HepG2 (cell line): ENCODE data around the gene SLC22A23. TPM values are rescaled to one million over a fixed set of nuclear protein-coding genes. Genes with fewer than 3 reads are reported as not detected.

Source experiments
- AFF4 ChIP-seq: sonication (generic); formaldehyde crosslinking; IDR thresholded peaks from 2 replicates; pipeline ENCODE4 v1.4.0; 2020; ENCODE audit warnings: missing genetic modification reagents
- CHD4 ChIP-seq: fragments of 200-600 bp; sonication (generic); IDR thresholded peaks from 2 replicates; pipeline ENCODE4 v1.7.0; 2017; ENCODE audit warnings: mild to moderate bottlenecking, low read length, borderline replicate concordance
- HBP1 ChIP-seq: IDR thresholded peaks from 2 replicates; pipeline ENCODE4 v1.6.1; 2016; ENCODE audit warnings: low read depth, control low read depth
- HDAC1 ChIP-seq: sonication (generic); formaldehyde crosslinking; IDR thresholded peaks from 2 replicates; pipeline ENCODE4 v1.5.1; 2020; ENCODE audit warnings: mild to moderate bottlenecking, missing genetic modification reagents
- MED1 ChIP-seq: sonication (generic); formaldehyde crosslinking; IDR thresholded peaks from 2 replicates; pipeline ENCODE4 v1.4.0; 2020; ENCODE audit warnings: missing genetic modification reagents
- RARA ChIP-seq: IDR thresholded peaks from 2 replicates; pipeline ENCODE4 v1.6.1; 2016; ENCODE audit warnings: missing genetic modification reagents, missing compliant biosample characterization
- RARG ChIP-seq: sonication (generic); formaldehyde crosslinking; IDR thresholded peaks from 2 replicates; pipeline ENCODE4 v1.4.0; 2020; ENCODE audit warnings: low read depth, mild to moderate bottlenecking, missing genetic modification reagents
- SNRNP70 ChIP-seq: fragments of 200-400 bp; formaldehyde crosslinking; IDR thresholded peaks from 2 replicates; pipeline ENCODE4 v1.6.1; 2017; ENCODE audit warnings: mild to moderate bottlenecking, low read depth, low read length, moderate library complexity
- ZBTB38 ChIP-seq: sonication (generic); formaldehyde crosslinking; IDR thresholded peaks from 2 replicates; pipeline ENCODE4 v1.5.1; 2020; ENCODE audit warnings: mild to moderate bottlenecking, missing genetic modification reagents
- ZFY ChIP-seq: sonication (generic); formaldehyde crosslinking; IDR thresholded peaks from 2 replicates; pipeline ENCODE4 v1.4.0; 2020; ENCODE audit warnings: missing genetic modification reagents
- ZNF556 ChIP-seq: sonication (generic); formaldehyde crosslinking; IDR thresholded peaks from 2 replicates; pipeline ENCODE4 v1.4.0; 2020; ENCODE audit warnings: mild to moderate bottlenecking, missing genetic modification reagents, borderline replicate concordance
- ZNF800 ChIP-seq: sonication (generic); formaldehyde crosslinking; IDR thresholded peaks from 2 replicates; pipeline ENCODE4 v1.4.0; 2020; ENCODE audit warnings: missing genetic modification reagents
- polyA plus RNA-seq, 8 experiments: library from polyadenylated mRNA; depleted of rRNA in 3 of 8; stranded (reverse) in 7 of 8; unstranded in 1 of 8; fragments of >200 nt; fragmentation: Illumina TruSeq in 4 of 8; extraction: Trizol in 4 of 8; gene quantifications; 2 replicates each; pipeline versions ENCODE4 v1.2.1 to v1.2.3, GENCODE V29; 2011 to 2016; ENCODE audit warnings: low read depth in 4 of 8, missing spikeins in 1 of 8, mixed read lengths in 1 of 8; ENCODE audit not compliant: insufficient read depth in 1 of 8
- total RNA-seq, 5 experiments: library from RNA; depleted of rRNA; stranded (reverse); fragments of >200 nt; fragmentation: Illumina TruSeq; extraction: Trizol; gene quantifications; 2 replicates each; pipeline ENCODE4 v1.2.3, GENCODE V29; 2016; ENCODE audit warnings: low read depth in 1 of 5
- TF ChIP-seq, protein P1 (sequence below): sonication (generic); formaldehyde crosslinking; IDR thresholded peaks from 2 replicates; pipeline ENCODE4 v1.5.1; 2020; ENCODE audit warnings: missing genetic modification reagents, mild to moderate bottlenecking, borderline replicate concordance
- TF ChIP-seq, protein P2 (sequence below): sonication (generic); formaldehyde crosslinking; IDR thresholded peaks from 2 replicates; pipeline ENCODE4 v1.4.0; 2020; ENCODE audit warnings: missing genetic modification reagents, borderline replicate concordance
- TF ChIP-seq, protein P3 (sequence below): IDR thresholded peaks from 2 replicates; pipeline ENCODE4 v1.6.1; 2012; ENCODE audit warnings: low read depth, low read length, improper control_type of control experiment

Gene SLC22A23
- total and polyA plus RNA-seq, 2 of the 13 experiments (the other 11 are each of a cell fraction or from before 2014, with no cell fraction given) = 11.8 to 17.5 TPM

DNA sequence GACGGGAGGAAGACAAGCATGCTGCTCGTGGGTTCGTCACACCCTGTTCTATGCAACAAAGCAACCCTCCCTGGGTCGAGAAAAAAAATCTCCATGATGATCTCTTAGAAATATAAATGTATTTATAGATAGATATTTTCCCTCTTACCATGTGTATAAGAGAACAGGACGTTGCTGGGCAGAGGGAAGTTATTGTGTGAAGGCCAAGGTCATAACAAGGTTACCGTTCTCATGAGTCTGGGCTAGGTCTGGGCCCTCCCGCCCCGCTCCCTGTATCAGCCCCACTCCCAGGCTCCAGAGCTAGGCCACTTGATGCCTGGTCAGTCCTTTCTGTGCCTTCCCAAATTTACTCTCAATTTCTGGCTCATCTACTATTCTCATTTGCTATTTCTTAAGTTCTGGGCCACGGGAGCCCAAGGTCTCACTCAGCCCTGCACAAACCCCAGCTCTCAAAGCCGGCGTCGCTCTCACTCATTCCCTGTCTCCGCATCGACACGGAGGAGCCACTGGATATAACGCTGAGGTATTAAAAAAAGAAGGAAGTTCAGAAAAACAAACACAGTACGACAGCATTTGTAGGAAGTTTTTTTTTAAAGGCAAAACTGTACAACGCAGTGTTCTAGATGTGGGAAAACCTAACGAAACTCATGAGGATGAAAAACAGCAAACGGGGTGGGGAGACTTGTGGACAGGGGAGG, 101.3 kb downstream of the SLC22A23 start (continued):
- TF ChIP-seq AFF4 = 0 out of 2 replicates have a peak, but pooled peaks have one; percentile 45
- TF ChIP-seq ZBTB38 (CRISPR knock-in tag) = peak; percentile 93
- TF ChIP-seq RARA = peak; percentile 69
- no peak for TF ChIP-seq SNRNP70
- TF ChIP-seq, protein P1, sequence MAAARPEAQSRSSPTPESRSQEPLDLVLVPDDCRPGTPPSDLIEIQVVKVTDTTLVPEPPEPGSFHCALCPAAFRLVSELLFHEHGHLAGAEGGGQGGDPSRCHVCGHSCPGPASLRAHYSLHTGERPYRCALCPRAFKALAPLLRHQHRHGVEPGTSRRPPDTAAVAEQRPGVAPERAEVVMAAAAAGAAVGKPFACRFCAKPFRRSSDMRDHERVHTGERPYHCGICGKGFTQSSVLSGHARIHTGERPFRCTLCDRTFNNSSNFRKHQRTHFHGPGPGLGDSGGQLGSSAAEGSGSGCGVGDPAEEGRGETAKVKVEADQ (CRISPR knock-in tag) = peak; percentile 77
- 0 out of 2 replicates have a peak, but pooled peaks have one; percentile 31 for TF ChIP-seq CHD4
- TF ChIP-seq ZNF556 (CRISPR knock-in tag) = peak; percentile 32; the same call in 1 of the 2 replicates
- 0 out of 2 replicates have a peak, but pooled peaks have one; percentile 4 for TF ChIP-seq HBP1
- peak; percentile 41 for TF ChIP-seq ZFY (CRISPR knock-in tag)
- no peak for TF ChIP-seq MED1
- peak; percentile 75; the same call in 1 of the 2 replicates for TF ChIP-seq RARG
- peak; percentile 40; the same call in 1 of the 2 replicates for TF ChIP-seq ZNF800 (CRISPR knock-in tag)
- TF ChIP-seq, protein P2, sequence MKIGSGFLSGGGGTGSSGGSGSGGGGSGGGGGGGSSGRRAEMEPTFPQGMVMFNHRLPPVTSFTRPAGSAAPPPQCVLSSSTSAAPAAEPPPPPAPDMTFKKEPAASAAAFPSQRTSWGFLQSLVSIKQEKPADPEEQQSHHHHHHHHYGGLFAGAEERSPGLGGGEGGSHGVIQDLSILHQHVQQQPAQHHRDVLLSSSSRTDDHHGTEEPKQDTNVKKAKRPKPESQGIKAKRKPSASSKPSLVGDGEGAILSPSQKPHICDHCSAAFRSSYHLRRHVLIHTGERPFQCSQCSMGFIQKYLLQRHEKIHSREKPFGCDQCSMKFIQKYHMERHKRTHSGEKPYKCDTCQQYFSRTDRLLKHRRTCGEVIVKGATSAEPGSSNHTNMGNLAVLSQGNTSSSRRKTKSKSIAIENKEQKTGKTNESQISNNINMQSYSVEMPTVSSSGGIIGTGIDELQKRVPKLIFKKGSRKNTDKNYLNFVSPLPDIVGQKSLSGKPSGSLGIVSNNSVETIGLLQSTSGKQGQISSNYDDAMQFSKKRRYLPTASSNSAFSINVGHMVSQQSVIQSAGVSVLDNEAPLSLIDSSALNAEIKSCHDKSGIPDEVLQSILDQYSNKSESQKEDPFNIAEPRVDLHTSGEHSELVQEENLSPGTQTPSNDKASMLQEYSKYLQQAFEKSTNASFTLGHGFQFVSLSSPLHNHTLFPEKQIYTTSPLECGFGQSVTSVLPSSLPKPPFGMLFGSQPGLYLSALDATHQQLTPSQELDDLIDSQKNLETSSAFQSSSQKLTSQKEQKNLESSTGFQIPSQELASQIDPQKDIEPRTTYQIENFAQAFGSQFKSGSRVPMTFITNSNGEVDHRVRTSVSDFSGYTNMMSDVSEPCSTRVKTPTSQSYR (CRISPR knock-in tag) = no peak
- 0 out of 2 replicates have a peak, but pooled peaks have one; percentile 17 for TF ChIP-seq HDAC1 (CRISPR knock-in tag)
- TF ChIP-seq, protein P3, sequence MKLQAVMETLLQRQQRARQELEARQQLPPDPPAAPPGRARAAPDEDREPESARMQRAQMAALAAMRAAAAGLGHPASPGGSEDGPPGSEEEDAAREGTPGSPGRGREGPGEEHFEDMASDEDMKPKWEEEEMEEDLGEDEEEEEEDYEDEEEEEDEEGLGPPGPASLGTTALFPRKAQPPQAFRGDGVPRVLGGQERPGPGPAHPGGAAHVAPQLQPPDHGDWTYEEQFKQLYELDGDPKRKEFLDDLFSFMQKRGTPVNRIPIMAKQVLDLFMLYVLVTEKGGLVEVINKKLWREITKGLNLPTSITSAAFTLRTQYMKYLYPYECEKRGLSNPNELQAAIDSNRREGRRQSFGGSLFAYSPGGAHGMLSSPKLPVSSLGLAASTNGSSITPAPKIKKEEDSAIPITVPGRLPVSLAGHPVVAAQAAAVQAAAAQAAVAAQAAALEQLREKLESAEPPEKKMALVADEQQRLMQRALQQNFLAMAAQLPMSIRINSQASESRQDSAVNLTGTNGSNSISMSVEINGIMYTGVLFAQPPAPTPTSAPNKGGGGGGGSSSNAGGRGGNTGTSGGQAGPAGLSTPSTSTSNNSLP = no peak
